Spleen (tissue), 11 donors: ENCODE measurements around the gene MT1HL1. TPM values are rescaled to one million over a fixed set of nuclear protein-coding genes. Genes with fewer than 3 reads are reported as not detected.

Experiments
- DNase-seq: peaks from one replicate; pipeline ENCODE4 v3.0.0-alpha.2; 2020
- H3K27ac ChIP-seq, 8 donors: fragments of 200-600 bp; sonication (generic) in 7 of 8; 1 replicate in 4 of 8; 2 replicates in 4 of 8; pipeline versions ENCODE4 v1.5.0 to v1.8.0; 2016 to 2021; ENCODE audit warnings: inconsistent platforms in 4 of 8, mild to moderate bottlenecking in 4 of 8, moderate library complexity in 1 of 8
- H3K27me3 ChIP-seq, 7 donors: fragments of 200-600 bp; sonication (generic) in 6 of 7; replicated peaks in 1 of 7; 1 replicate in 4 of 7; 2 replicates in 3 of 7; pipeline versions ENCODE4 v1.5.0 to v1.8.0; 2016 to 2021; ENCODE audit warnings: inconsistent platforms in 3 of 7, mild to moderate bottlenecking in 1 of 7
- H3K36me3 ChIP-seq, 6 donors: fragments of 200-600 bp; sonication (generic) in 5 of 6; 1 replicate in 4 of 6; 2 replicates in 2 of 6; pipeline versions ENCODE4 v1.5.0 to v1.8.0; 2016 to 2021; ENCODE audit warnings: inconsistent platforms in 2 of 6
- H3K4me1 ChIP-seq, 6 donors: fragments of 200-600 bp; sonication (generic) in 5 of 6; 1 replicate in 3 of 6; 2 replicates in 3 of 6; pipeline versions ENCODE4 v1.5.0 to v1.8.0; 2016 to 2021; ENCODE audit warnings: inconsistent platforms in 3 of 6
- H3K4me3 ChIP-seq, 8 donors: fragments of 200-600 bp; sonication (generic) in 7 of 8; 1 replicate in 4 of 8; 2 replicates in 4 of 8; pipeline versions ENCODE4 v1.5.0 to v1.8.0; 2016 to 2021; ENCODE audit warnings: inconsistent platforms in 4 of 8, mild to moderate bottlenecking in 4 of 8, moderate library complexity in 2 of 8
- H3K9me3 ChIP-seq, 8 donors: fragments of 200-600 bp; sonication (generic) in 7 of 8; 1 replicate in 4 of 8; 2 replicates in 4 of 8; pipeline versions ENCODE4 v1.5.0 to v1.8.0; 2016 to 2021; ENCODE audit warnings: inconsistent platforms in 4 of 8
- POLR2A ChIP-seq, 3 donors: fragments of 450-650 bp; IDR thresholded peaks; one replicate each; pipeline ENCODE4 v1.5.1; 2017; ENCODE audit warnings: antibody characterized with exemption in 3 of 3, mild to moderate bottlenecking in 1 of 3
- POLR2AphosphoS5 ChIP-seq, 3 donors: sonication (generic); formaldehyde crosslinking; IDR thresholded peaks; one replicate each; pipeline ENCODE4 v1.5.1; 2017; ENCODE audit warnings: antibody characterized with exemption in 3 of 3
- WGBS, 5 donors: extraction: QIAGEN DNeasy Blood & Tissue Kit in 3 of 5; methylation state at CpG; one replicate each; pipeline versions ENCODE4 v1.1.5 to v1.1.7; 2013 to 2018; 5-methylcytosine and 5-hydroxymethylcytosine counted together
- intact Hi-C: fragments of 100-400 bp; cut with DNase I; formaldehyde crosslinking; loops from one replicate; pipeline ENCODE4 v1.15.0; 2023; ENCODE audit warnings: low total_unique reads
- polyA plus RNA-seq, 3 donors: library from polyadenylated mRNA; stranded (reverse); fragments of 200-250 nt; gene quantifications; one replicate each; pipeline ENCODE4 v1.2.1, GENCODE V29; 2013
- total RNA-seq, 7 donors: library from RNA; depleted of rRNA in 3 of 7; stranded (reverse); fragments of >200 nt in 3 of 7; fragmentation: NEBNext Ultra II Directional in 4 of 7; extraction: Animal tissue kit (Norgen Biotek cat#: 25700) in 4 of 7; gene quantifications; one replicate each; pipeline versions ENCODE4 v1.1.0 to v1.2.1, GENCODE V29; 2016 to 2021
- TF ChIP-seq, protein P1 (sequence below), 11 experiments: fragments of 200-600 bp in 7 of 11; fragments of 450-650 bp in 4 of 11; sonication (generic) in 4 of 11; IDR thresholded peaks in 8 of 11; conservative IDR thresholded peaks in 3 of 11; 1 replicate in 7 of 11; 2 replicates in 4 of 11; pipeline versions ENCODE4 v1.4.0 to v1.8.0; 2016 to 2021; ENCODE audit warnings: antibody characterized with exemption in 11 of 11, inconsistent platforms in 4 of 11, mild to moderate bottlenecking in 1 of 11
- donor health status: healthy with polysubstance abuse.
- donor health status: DM: no; HTN: no; CAD: no; lungs with moderate emphysema.
- donor health status: DM: no; HTN: no; CAD: no.
- donor health status: Bipolar disorder and iron deficiency.
- donor health status: healthy.
- donor health status: DM: no; HTN: no; CAD: no.
- donor health status: DM: yes; HTN: yes; CAD: no.

Gene MT1HL1
- total and polyA plus RNA-seq, 10 donors: not detected

GRCh38 chr1:236959112-236959511 lies 45.1 kb downstream of the MT1HL1 start:
- Histone ChIP-seq H3K27me3 (no peaks in the 10 kb centered on the region), H3K36me3 (no peaks in the 10 kb centered on the region), H3K9me3 (peaks cover 0 to 11% (median 2%) of the 10 kb centered on the region in 8 donors), H3K27ac (no peak overlapping the region), H3K4me3 (no peak overlapping the region), H3K4me1 (no peaks in the 10 kb centered on the region)
- TF ChIP-seq POLR2AphosphoS5 (IDR thresholded peaks at IDR 0.05) (no peak), POLR2A (IDR thresholded peaks at IDR 0.05) (no peak)
- TF ChIP-seq, protein P1, sequence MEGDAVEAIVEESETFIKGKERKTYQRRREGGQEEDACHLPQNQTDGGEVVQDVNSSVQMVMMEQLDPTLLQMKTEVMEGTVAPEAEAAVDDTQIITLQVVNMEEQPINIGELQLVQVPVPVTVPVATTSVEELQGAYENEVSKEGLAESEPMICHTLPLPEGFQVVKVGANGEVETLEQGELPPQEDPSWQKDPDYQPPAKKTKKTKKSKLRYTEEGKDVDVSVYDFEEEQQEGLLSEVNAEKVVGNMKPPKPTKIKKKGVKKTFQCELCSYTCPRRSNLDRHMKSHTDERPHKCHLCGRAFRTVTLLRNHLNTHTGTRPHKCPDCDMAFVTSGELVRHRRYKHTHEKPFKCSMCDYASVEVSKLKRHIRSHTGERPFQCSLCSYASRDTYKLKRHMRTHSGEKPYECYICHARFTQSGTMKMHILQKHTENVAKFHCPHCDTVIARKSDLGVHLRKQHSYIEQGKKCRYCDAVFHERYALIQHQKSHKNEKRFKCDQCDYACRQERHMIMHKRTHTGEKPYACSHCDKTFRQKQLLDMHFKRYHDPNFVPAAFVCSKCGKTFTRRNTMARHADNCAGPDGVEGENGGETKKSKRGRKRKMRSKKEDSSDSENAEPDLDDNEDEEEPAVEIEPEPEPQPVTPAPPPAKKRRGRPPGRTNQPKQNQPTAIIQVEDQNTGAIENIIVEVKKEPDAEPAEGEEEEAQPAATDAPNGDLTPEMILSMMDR (IDR thresholded peaks at IDR 0.05 in 8 of 11, conservative IDR thresholded peaks at IDR 0.05 in 3 of 11): no peak
- DNase-seq: no peak
- 97 to 100% (median 98%) methylated on average over 2 of the region's 2 CpGs for WGBS, 5 donors
- intact Hi-C loops: no loop called here

- no peaks in the 10 kb centered on the region for H3K4me1 ChIP-seq
- TF ChIP-seq POLR2A (IDR thresholded peaks at IDR 0.05): no peak
- TF ChIP-seq, protein P1 (IDR thresholded peaks at IDR 0.05 in 8 of 11, conservative IDR thresholded peaks at IDR 0.05 in 3 of 11): no peak
- no peak for TF ChIP-seq POLR2AphosphoS5 (IDR thresholded peaks at IDR 0.05)
- H3K27me3 ChIP-seq: no peaks in the 10 kb centered on the region
- 50 to 84% (median 76%) methylated on average over 5 of the region's 5 CpGs for WGBS, 5 donors
- H3K27ac ChIP-seq: no peak overlapping the region
- intact Hi-C loops: no loop called here
- no peak overlapping the region for H3K4me3 ChIP-seq
- DNase-seq: no peak
- H3K36me3 ChIP-seq: no peaks in the 10 kb centered on the region
- H3K9me3 ChIP-seq: peaks cover 0 to 15% (median 5%) of the 10 kb centered on the region in 8 donors
Measured at GRCh38 chr1:236957235-236957634, 47.0 kb downstream of the MT1HL1 start.

Other genes with a start within 250 kb of the MT1HL1 start
- gene MTR, start 209.1 kb downstream of the MT1HL1 start, total RNA-seq: 10 to 100 TPM; 39.1 to 65.4 (median 46.5) TPM
- 1 to 10 TPM; 4.4 to 7.0 (median 4.6) TPM for gene MTR, start 209.1 kb downstream of the MT1HL1 start, polyA plus RNA-seq
- 1 to 10 TPM; 3.6 to 7.1 (median 4.7) TPM for gene RYR2, start 37.7 kb upstream of the MT1HL1 start, total RNA-seq
- under 1 TPM; 0.12 to 0.26 (median 0.22) TPM for gene RYR2, start 37.7 kb upstream of the MT1HL1 start, polyA plus RNA-seq